WTC11 (cell line): ENCODE measurements around the gene LYPD6. TPM values are rescaled to one million over a fixed set of nuclear protein-coding genes. Genes with fewer than 3 reads are reported as not detected.

ENCODE experiments used
- ATAC-seq: fragments of 200-7000 bp; cut with Tn5 transposase; 2 replicates; pipeline ENCODE4 v1.10.0; 2021; ENCODE audit warnings: mild to moderate bottlenecking, moderate library complexity
- CTCF ChIA-PET: fragments of 300-600 bp; sonication (Branson Sonifier 250); formaldehyde crosslinking; loops from one replicate; lab custom pipeline; 2021; ENCODE audit warnings: antibody characterized with exemption; lab: Charles Lee
- POLR2A ChIA-PET: fragments of 350-600 bp; sonication (Branson Sonifier 250); formaldehyde crosslinking; loops from one replicate; lab custom pipeline; 2021; ENCODE audit warnings: antibody characterized with exemption; lab: Charles Lee
- DNase-seq: peaks from one replicate; pipeline ENCODE4 v3.0.0; 2021; ENCODE audit warnings: low spot score
- H3K27ac Mint-ChIP-seq: 2 replicates; pipeline ENCODE4 v1.8.0; 2021; ENCODE audit warnings: mixed read lengths
- H3K27me3 Mint-ChIP-seq: 2 replicates; pipeline ENCODE4 v1.8.0; 2021; ENCODE audit warnings: low read depth, mild to moderate bottlenecking, moderate library complexity, mixed read lengths
- H3K36me3 Mint-ChIP-seq: 2 replicates; pipeline ENCODE4 v1.8.0; 2021; ENCODE audit warnings: mixed read lengths
- H3K4me1 Mint-ChIP-seq: 2 replicates; pipeline ENCODE4 v1.8.0; 2022; ENCODE audit warnings: mixed read lengths
- H3K4me3 Mint-ChIP-seq: 2 replicates; pipeline ENCODE4 v1.8.0; 2021; ENCODE audit warnings: mild to moderate bottlenecking, moderate library complexity, mixed read lengths
- H3K9me3 Mint-ChIP-seq: 2 replicates; pipeline ENCODE4 v1.8.0; 2021; ENCODE audit warnings: mixed read lengths
- ATF2 ChIP-seq: sonication (generic); formaldehyde crosslinking; IDR thresholded peaks from 2 replicates; pipeline ENCODE4 v1.8.1; 2022; ENCODE audit warnings: low read depth, missing genetic modification reagents, borderline replicate concordance
- CBFB ChIP-seq: sonication (generic); formaldehyde crosslinking; IDR thresholded peaks from 2 replicates; pipeline ENCODE4 v1.8.1; 2022; ENCODE audit warnings: mild to moderate bottlenecking, low read depth, missing genetic modification reagents
- ELF4 ChIP-seq: sonication (generic); formaldehyde crosslinking; IDR thresholded peaks from 2 replicates; pipeline ENCODE4 v1.8.1; 2022; ENCODE audit warnings: low read depth, mild to moderate bottlenecking, moderate library complexity, missing genetic modification reagents
- ESRRA ChIP-seq: sonication (generic); formaldehyde crosslinking; IDR thresholded peaks from 2 replicates; pipeline ENCODE4 v1.8.1; 2022; ENCODE audit warnings: mild to moderate bottlenecking, missing genetic modification reagents, borderline replicate concordance
- FOXJ3 ChIP-seq: sonication (generic); formaldehyde crosslinking; IDR thresholded peaks from 2 replicates; pipeline ENCODE4 v1.9.0; 2021; ENCODE audit warnings: missing genetic modification reagents, mild to moderate bottlenecking, borderline replicate concordance
- FOXP4 ChIP-seq: sonication (generic); formaldehyde crosslinking; IDR thresholded peaks from 2 replicates; pipeline ENCODE4 v1.8.0; 2022; ENCODE audit warnings: mild to moderate bottlenecking, missing genetic modification reagents
- IRF1 ChIP-seq: sonication (generic); formaldehyde crosslinking; IDR thresholded peaks from 2 replicates; pipeline ENCODE4 v1.8.0; 2023; ENCODE audit warnings: missing genetic modification reagents
- KAT7 ChIP-seq: sonication (generic); formaldehyde crosslinking; IDR thresholded peaks from 2 replicates; pipeline ENCODE4 v1.8.1; 2023; ENCODE audit warnings: missing genetic modification reagents, mild to moderate bottlenecking, borderline replicate concordance
- MLX ChIP-seq: sonication (generic); formaldehyde crosslinking; IDR thresholded peaks from 2 replicates; pipeline ENCODE4 v1.8.1; 2023; ENCODE audit warnings: mild to moderate bottlenecking, missing genetic modification reagents, moderate library complexity
- MYBL2 ChIP-seq: sonication (generic); formaldehyde crosslinking; IDR thresholded peaks from 2 replicates; pipeline ENCODE4 v1.8.1; 2023; ENCODE audit warnings: mild to moderate bottlenecking, moderate library complexity, missing genetic modification reagents
- NFATC4 ChIP-seq: fragments of 250-450 bp; sonication (Bioruptor Pico); IDR thresholded peaks from 2 replicates; pipeline ENCODE4 v1.9.0; 2021; ENCODE audit warnings: mild to moderate bottlenecking
- NFE2L1 ChIP-seq: sonication (generic); formaldehyde crosslinking; IDR thresholded peaks from 2 replicates; pipeline ENCODE4 v1.8.1; 2023; ENCODE audit warnings: missing genetic modification reagents
- PRRX2 ChIP-seq: fragments of 250-450 bp; sonication (Bioruptor Pico); IDR thresholded peaks from 2 replicates; pipeline ENCODE4 v1.8.0; 2021; ENCODE audit warnings: mild to moderate bottlenecking
- SOX15 ChIP-seq: fragments of 250-450 bp; sonication (Bioruptor Pico); IDR thresholded peaks from 2 replicates; pipeline ENCODE4 v1.9.0; 2021; ENCODE audit warnings: mild to moderate bottlenecking
- SP1 ChIP-seq: sonication (generic); formaldehyde crosslinking; conservative IDR thresholded peaks from 2 replicates; pipeline ENCODE4 v1.8.1; 2022; ENCODE audit warnings: missing genetic modification reagents
- TCF7 ChIP-seq: sonication (generic); formaldehyde crosslinking; IDR thresholded peaks from 2 replicates; pipeline ENCODE4 v1.8.0; 2022; ENCODE audit warnings: mild to moderate bottlenecking, low read depth, missing genetic modification reagents, moderate library complexity
- TEAD4 ChIP-seq: sonication (generic); formaldehyde crosslinking; IDR thresholded peaks from 2 replicates; pipeline ENCODE4 v1.8.0; 2022; ENCODE audit warnings: mild to moderate bottlenecking, missing genetic modification reagents
- USF1 ChIP-seq: sonication (generic); formaldehyde crosslinking; IDR thresholded peaks from 2 replicates; pipeline ENCODE4 v1.8.0; 2022; ENCODE audit warnings: mild to moderate bottlenecking, missing genetic modification reagents
- total RNA-seq: library from RNA; stranded (reverse); gene quantifications from 3 replicates; pipeline ENCODE4 v1.2.3, GENCODE V29; 2021
- TF ChIP-seq, protein P1 (sequence below): fragments of 250-450 bp; sonication (Bioruptor Pico); conservative IDR thresholded peaks from 2 replicates; pipeline ENCODE4 v1.9.0; 2021; ENCODE audit warnings: mild to moderate bottlenecking
- TF ChIP-seq, protein P2 (sequence below): sonication (generic); formaldehyde crosslinking; IDR thresholded peaks from 2 replicates; pipeline ENCODE4 v1.8.0; 2022; ENCODE audit warnings: mild to moderate bottlenecking, missing genetic modification reagents
- TF ChIP-seq, protein P3 (sequence below): fragments of 200-600 bp; IDR thresholded peaks from 2 replicates; pipeline ENCODE4 v1.8.0; 2022; ENCODE audit warnings: antibody characterized with exemption
- TF ChIP-seq, protein P4 (sequence below): sonication (generic); formaldehyde crosslinking; IDR thresholded peaks from 2 replicates; pipeline ENCODE4 v1.8.1; 2022; ENCODE audit warnings: missing genetic modification reagents, borderline replicate concordance

The LYPD6 gene
- total RNA-seq, 1 experiment from 2014 or later = 4.8 TPM

DNA sequence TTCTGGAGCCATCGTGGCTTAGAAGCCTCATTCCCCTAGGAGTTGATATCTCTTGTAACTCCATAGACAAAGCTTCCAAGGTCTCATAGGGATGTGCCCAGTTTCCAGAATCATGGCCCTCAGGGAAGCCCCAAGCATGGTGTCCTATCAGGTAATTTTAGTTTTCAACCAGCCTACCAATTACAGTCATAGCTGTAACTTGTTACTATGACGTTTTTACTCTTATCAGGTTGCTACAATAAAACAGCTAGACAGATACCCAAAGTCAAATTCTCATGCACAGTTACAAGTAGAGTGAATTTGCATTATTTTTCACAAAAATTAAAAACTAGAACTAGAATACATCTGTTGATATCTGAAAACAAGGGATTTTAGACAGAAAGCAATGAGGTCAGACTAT lies 8.9 kb downstream of the LYPD6 start (continued):
- TF ChIP-seq FOXP4 (CRISPR knock-in tag) (no peak), ELF4 (no peak), ESRRA (CRISPR knock-in tag) (no peak), FOXJ3 (no peak)

GRCh38 chr2:149342509-149342908 lies 12.1 kb downstream of the LYPD6 start:
- peaks cover 4% of the 10 kb centered on the region for H3K9me3 Mint-ChIP-seq
- TF ChIP-seq PRRX2 (CRISPR knock-in tag) (no peak), ATF2 (CRISPR knock-in tag) (no peak), IRF1 (CRISPR knock-in tag) (no peak), SP1 (no peak), KAT7 (CRISPR knock-in tag) (no peak), ESRRA (CRISPR knock-in tag) (no peak), TEAD4 (CRISPR knock-in tag) (no peak), MYBL2 (CRISPR knock-in tag) (no peak), SOX15 (CRISPR knock-in tag) (no peak), CBFB (CRISPR knock-in tag) (no peak)
- TF ChIP-seq, protein P1, sequence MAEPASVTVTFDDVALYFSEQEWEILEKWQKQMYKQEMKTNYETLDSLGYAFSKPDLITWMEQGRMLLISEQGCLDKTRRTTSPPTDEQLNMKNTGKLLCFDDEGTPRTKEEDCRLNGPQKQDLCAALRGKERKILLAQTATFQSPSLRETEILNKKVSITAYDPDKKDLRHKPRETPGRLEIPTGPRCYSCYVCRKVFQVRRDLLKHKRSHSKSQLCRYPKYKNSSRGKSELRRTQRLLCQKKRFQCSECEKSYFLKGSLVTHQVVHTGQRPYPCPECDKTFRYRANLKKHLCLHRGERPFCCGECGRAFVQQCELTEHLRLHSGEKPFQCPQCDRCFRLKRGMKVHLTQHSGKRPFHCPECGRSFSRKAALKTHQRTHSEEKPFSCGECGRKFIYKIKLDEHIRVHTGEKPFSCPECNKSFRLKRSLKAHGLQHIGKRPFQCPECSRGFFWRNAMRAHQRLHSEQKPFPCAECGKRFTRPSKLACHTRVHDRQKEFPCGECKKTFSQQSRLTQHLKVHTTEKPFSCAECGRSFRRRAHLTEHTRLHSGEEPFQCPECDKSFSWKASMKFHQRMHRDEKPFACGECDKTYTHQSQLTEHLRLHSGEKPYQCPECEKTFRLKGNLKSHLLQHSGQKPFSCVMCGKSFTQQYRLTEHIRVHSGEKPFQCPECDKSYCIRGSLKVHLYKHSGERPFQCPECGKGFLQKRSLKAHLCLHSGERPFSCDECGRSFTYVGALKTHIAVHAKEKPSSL (CRISPR knock-in tag) = no peak
- TF ChIP-seq, protein P2, sequence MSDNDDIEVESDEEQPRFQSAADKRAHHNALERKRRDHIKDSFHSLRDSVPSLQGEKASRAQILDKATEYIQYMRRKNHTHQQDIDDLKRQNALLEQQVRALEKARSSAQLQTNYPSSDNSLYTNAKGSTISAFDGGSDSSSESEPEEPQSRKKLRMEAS = no peak
- TF ChIP-seq, protein P3, sequence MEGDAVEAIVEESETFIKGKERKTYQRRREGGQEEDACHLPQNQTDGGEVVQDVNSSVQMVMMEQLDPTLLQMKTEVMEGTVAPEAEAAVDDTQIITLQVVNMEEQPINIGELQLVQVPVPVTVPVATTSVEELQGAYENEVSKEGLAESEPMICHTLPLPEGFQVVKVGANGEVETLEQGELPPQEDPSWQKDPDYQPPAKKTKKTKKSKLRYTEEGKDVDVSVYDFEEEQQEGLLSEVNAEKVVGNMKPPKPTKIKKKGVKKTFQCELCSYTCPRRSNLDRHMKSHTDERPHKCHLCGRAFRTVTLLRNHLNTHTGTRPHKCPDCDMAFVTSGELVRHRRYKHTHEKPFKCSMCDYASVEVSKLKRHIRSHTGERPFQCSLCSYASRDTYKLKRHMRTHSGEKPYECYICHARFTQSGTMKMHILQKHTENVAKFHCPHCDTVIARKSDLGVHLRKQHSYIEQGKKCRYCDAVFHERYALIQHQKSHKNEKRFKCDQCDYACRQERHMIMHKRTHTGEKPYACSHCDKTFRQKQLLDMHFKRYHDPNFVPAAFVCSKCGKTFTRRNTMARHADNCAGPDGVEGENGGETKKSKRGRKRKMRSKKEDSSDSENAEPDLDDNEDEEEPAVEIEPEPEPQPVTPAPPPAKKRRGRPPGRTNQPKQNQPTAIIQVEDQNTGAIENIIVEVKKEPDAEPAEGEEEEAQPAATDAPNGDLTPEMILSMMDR = no peak
- TF ChIP-seq, all 79 proteins: peak for 0
- Mint-ChIP-seq H3K27ac (no peak overlapping the region), H3K36me3 (no peaks in the 10 kb centered on the region), H3K4me1 (0 out of 2 replicates have a peak, but pooled peaks cover 3% of the 10 kb centered on the region), H3K4me3 (no peak overlapping the region), H3K27me3 (no peaks in the 10 kb centered on the region)
- POLR2A ChIA-PET = no interaction called here
- DNase-seq (no peak), ATAC-seq (no peak)
- CTCF ChIA-PET = no interaction called here

DNA sequence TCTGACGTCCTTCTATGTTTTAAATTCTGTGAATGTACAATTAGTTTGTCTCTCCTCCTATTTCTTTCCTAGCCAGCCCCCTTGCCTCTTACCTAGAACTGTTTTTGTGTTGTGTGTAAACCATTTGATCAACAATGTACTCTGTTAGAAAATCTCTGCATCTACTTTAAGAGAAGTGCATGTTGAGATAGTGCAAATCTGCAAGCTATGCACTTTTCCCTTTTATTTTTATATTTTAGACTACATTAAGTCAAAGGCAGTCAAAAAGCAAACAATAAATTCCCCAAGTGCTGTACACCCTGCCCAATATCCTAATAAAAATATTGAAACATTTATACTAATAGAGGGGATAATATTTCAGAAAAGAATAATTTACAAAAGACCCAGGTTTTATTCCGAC lies 13.7 kb downstream of the LYPD6 start:
- Mint-ChIP-seq H3K27me3 (no peaks in the 10 kb centered on the region), H3K4me3 (no peak overlapping the region), H3K36me3 (no peaks in the 10 kb centered on the region), H3K27ac (no peak overlapping the region), H3K9me3 (no peaks in the 10 kb centered on the region), H3K4me1 (0 out of 2 replicates have a peak, but pooled peaks cover 3% of the 10 kb centered on the region)
- CTCF ChIA-PET = interaction anchor here (0.9 kb wide), 1 partner anchor 15 kb away, joined by 4 read pairs; no protein-coding TSS in a partner anchor
- ATAC-seq (no peak), DNase-seq (no peak)
- POLR2A ChIA-PET = no interaction called here
- no peak for TF ChIP-seq USF1 (CRISPR knock-in tag)
- no peak for TF ChIP-seq TCF7 (CRISPR knock-in tag)
- TF ChIP-seq NFATC4 = no peak
- TF ChIP-seq NFE2L1 (CRISPR knock-in tag) = no peak
- TF ChIP-seq MLX = no peak
- TF ChIP-seq, protein P4, sequence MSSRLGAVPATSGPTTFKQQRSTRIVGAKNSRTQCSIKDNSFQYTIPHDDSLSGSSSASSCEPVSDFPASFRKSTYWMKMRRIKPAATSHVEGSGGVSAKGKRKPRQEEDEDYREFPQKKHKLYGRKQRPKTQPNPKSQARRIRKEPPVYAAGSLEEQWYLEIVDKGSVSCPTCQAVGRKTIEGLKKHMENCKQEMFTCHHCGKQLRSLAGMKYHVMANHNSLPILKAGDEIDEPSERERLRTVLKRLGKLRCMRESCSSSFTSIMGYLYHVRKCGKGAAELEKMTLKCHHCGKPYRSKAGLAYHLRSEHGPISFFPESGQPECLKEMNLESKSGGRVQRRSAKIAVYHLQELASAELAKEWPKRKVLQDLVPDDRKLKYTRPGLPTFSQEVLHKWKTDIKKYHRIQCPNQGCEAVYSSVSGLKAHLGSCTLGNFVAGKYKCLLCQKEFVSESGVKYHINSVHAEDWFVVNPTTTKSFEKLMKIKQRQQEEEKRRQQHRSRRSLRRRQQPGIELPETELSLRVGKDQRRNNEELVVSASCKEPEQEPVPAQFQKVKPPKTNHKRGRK (CRISPR knock-in tag) = no peak
